ENCODE measurements around the gene HSPH1. TPM values are rescaled to one million over a fixed set of nuclear protein-coding genes. Genes with fewer than 3 reads are reported as not detected.
A peak's percentile ranks its signal among the peaks of the same experiment; 100 is the strongest.

HSPH1 gene
- total and polyA plus RNA-seq, 2 of the 13 experiments (the other 11 are each of a cell fraction or from before 2014, with no cell fraction given): 13.0 to 62.9 TPM

- TF ChIP-seq ZBTB33 (CRISPR knock-in tag; IDR thresholded peaks at IDR 0.05): no peak
- peak; percentile 81; the same call in 1 of the 2 replicates for TF ChIP-seq UBTF (CRISPR knock-in tag; IDR thresholded peaks at IDR 0.05)
- TF ChIP-seq NBN (conservative IDR thresholded peaks at IDR 0.05): no peak
- 0 out of 2 replicates have a peak, but pooled peaks have one; percentile 40 for TF ChIP-seq ZNF20 (CRISPR knock-in tag; IDR thresholded peaks at IDR 0.05)
- TF ChIP-seq NR2F1 (CRISPR knock-in tag; IDR thresholded peaks at IDR 0.05): no peak
- 0 out of 2 replicates have a peak, but pooled peaks have one; percentile 25 for TF ChIP-seq MAZ (IDR thresholded peaks at IDR 0.05; ENCODE audit: borderline replicate concordance, low read depth, low read length)
- TF ChIP-seq MAZ (CRISPR knock-in tag; IDR thresholded peaks at IDR 0.05; ENCODE audit: low read depth): peak; percentile 57
- TF ChIP-seq ZNF616 (CRISPR knock-in tag; IDR thresholded peaks at IDR 0.05; ENCODE audit: low read depth): no peak
- TF ChIP-seq HNF4G (IDR thresholded peaks at IDR 0.05; ENCODE audit: borderline replicate concordance, low read depth, low read length): no peak
- TF ChIP-seq HNF4G (CRISPR knock-in tag; IDR thresholded peaks at IDR 0.05; ENCODE audit: borderline replicate concordance, low read depth): no peak
- no peak for TF ChIP-seq NFE2L2 (IDR thresholded peaks at IDR 0.05; ENCODE audit: low read length)
- no peak for TF ChIP-seq ZNF75D (CRISPR knock-in tag; IDR thresholded peaks at IDR 0.05; ENCODE audit: borderline replicate concordance)
- TF ChIP-seq IRF2 (CRISPR knock-in tag; IDR thresholded peaks at IDR 0.05): no peak
- TF ChIP-seq FIP1L1 (IDR thresholded peaks at IDR 0.05; ENCODE audit: borderline replicate concordance, insufficient read depth, low read depth, low read length): no peak
- no peak for TF ChIP-seq SKIL (CRISPR knock-in tag; IDR thresholded peaks at IDR 0.05; ENCODE audit: borderline replicate concordance)
- no peak for TF ChIP-seq ZNF24 (IDR thresholded peaks at IDR 0.05)
- TF ChIP-seq ZNF781 (CRISPR knock-in tag; IDR thresholded peaks at IDR 0.05; ENCODE audit: borderline replicate concordance, not compliant biosample characterization): peak; percentile 40
- no peak; the same call in 1 of the 2 replicates for TF ChIP-seq TARDBP (CRISPR knock-in tag; IDR thresholded peaks at IDR 0.05)
- no peak for TF ChIP-seq KAT7 (CRISPR knock-in tag; IDR thresholded peaks at IDR 0.05; ENCODE audit: borderline replicate concordance)
- no peak for TF ChIP-seq ZNF562 (CRISPR knock-in tag; IDR thresholded peaks at IDR 0.05; ENCODE audit: borderline replicate concordance)
- no peak for TF ChIP-seq EEA1 (CRISPR knock-in tag; IDR thresholded peaks at IDR 0.05; ENCODE audit: borderline replicate concordance)
- no peak for TF ChIP-seq NFIB (CRISPR knock-in tag; IDR thresholded peaks at IDR 0.05; ENCODE audit: borderline replicate concordance)
- no peak for TF ChIP-seq RBM22 (optimal IDR thresholded peaks at IDR 0.05; ENCODE audit: low read length)
- no peak for TF ChIP-seq ZNF564 (CRISPR knock-in tag; IDR thresholded peaks at IDR 0.05)
- no peak for TF ChIP-seq THYN1 (CRISPR knock-in tag; IDR thresholded peaks at IDR 0.05; ENCODE audit: borderline replicate concordance, low read depth)
These were observed at the start of gene HSPH1 (continued) for GRCh38 chr13:31161557-31162150.

Measured in HepG2 (cell line).